Esophagus squamous epithelium (tissue), 5 donors: Measurements from ENCODE around the gene OS9. TPM values are rescaled to one million over a fixed set of nuclear protein-coding genes. Genes with fewer than 3 reads are reported as not detected.

Source experiments
- DNase-seq: peaks from one replicate; lab custom pipeline; 2025; lab: John Stamatoyannopoulos, UW
- H3K27ac ChIP-seq, 4 donors: fragments of 200-600 bp; sonication (generic); one replicate each; pipeline ENCODE4 v1.5.1; 2016 to 2019; ENCODE audit warnings: mild to moderate bottlenecking in 1 of 4
- H3K27me3 ChIP-seq, 4 donors: fragments of 200-600 bp; sonication (generic); 1 replicate in 3 of 4; 2 replicates in 1 of 4; pipeline versions ENCODE4 v1.5.1 to v1.6.0; 2017 to 2021; ENCODE audit warnings: antibody characterized with exemption in 1 of 4
- H3K36me3 ChIP-seq, 3 donors: fragments of 200-600 bp; sonication (generic); one replicate each; pipeline ENCODE4 v1.5.1; 2016 to 2019
- H3K4me1 ChIP-seq, 3 donors: fragments of 200-600 bp; sonication (generic); one replicate each; pipeline ENCODE4 v1.5.1; 2017 to 2019
- H3K4me3 ChIP-seq, 4 donors: fragments of 200-600 bp; sonication (generic); 1 replicate in 3 of 4; 2 replicates in 1 of 4; pipeline ENCODE4 v1.5.1; 2016 to 2019; ENCODE audit warnings: mild to moderate bottlenecking in 2 of 4, moderate library complexity in 1 of 4
- H3K9me3 ChIP-seq, 3 donors: fragments of 200-600 bp; sonication (generic); one replicate each; pipeline ENCODE4 v1.5.1; 2016 to 2019
- POLR2A ChIP-seq, 4 donors: fragments of 450-650 bp; IDR thresholded peaks; one replicate each; pipeline ENCODE4 v1.6.1; 2017; ENCODE audit warnings: antibody characterized with exemption in 4 of 4, mild to moderate bottlenecking in 4 of 4, moderate library complexity in 3 of 4
- WGBS, 2 donors: methylation state at CpG; one replicate each; pipeline ENCODE4 v1.1.5; 2018; 5-methylcytosine and 5-hydroxymethylcytosine counted together
- intact Hi-C: fragments of 100-400 bp; cut with DNase I; formaldehyde crosslinking; loops from one replicate; pipeline ENCODE4 v1.15.0; 2022
- total RNA-seq, 4 donors: library from RNA; depleted of rRNA; stranded (reverse); fragments of >200 nt; gene quantifications; one replicate each; pipeline ENCODE4 v1.1.0, GENCODE V29; 2016
- TF ChIP-seq, protein P1 (sequence below), 6 experiments: fragments of 450-650 bp in 4 of 6; fragments of 200-600 bp in 2 of 6; sonication (generic) in 2 of 6; IDR thresholded peaks; one replicate each; pipeline ENCODE4 v1.5.1; 2016 to 2019; ENCODE audit warnings: antibody characterized with exemption in 6 of 6, mild to moderate bottlenecking in 4 of 6, moderate library complexity in 4 of 6
- donor health status: DM: yes; HTN: yes; CAD: no.

OS9 gene
- total RNA-seq, 4 donors from 2014 or later, result 151 to 231 (median 168) TPM

DNA sequence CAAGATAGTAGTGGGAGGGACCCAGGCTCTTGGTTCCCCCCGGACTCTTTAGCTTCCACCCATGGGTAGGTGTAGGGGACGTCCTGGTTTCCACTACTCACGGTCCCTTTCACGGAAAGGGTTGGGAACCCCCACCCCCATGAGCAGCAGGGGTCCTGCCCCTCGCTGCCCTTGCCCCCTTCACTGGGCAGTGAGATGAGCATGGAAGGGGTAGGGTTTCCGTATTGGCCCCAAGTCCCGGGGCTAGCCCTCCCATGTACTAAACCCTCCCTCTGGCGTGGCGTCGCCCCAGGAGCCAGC lies 31.9 kb downstream of the OS9 start:
- Histone ChIP-seq H3K9me3 (no peaks in the 10 kb centered on the region), H3K4me1 (peaks cover 8 to 26% (median 15%) of the 10 kb centered on the region in 3 donors), H3K36me3 (peaks cover 0 to 18% (median 9%) of the 10 kb centered on the region in 3 donors), H3K27me3 (peaks cover 0 to 7% (median 0%) of the 10 kb centered on the region in 4 donors), H3K4me3 (peak overlapping the region; percentile 63 to 86 (median 67)), H3K27ac (peak overlapping the region; percentile 77 to 88 (median 84))
- no peak for DNase-seq
- TF ChIP-seq POLR2A (IDR thresholded peaks at IDR 0.05), result no peak
- TF ChIP-seq, protein P1, sequence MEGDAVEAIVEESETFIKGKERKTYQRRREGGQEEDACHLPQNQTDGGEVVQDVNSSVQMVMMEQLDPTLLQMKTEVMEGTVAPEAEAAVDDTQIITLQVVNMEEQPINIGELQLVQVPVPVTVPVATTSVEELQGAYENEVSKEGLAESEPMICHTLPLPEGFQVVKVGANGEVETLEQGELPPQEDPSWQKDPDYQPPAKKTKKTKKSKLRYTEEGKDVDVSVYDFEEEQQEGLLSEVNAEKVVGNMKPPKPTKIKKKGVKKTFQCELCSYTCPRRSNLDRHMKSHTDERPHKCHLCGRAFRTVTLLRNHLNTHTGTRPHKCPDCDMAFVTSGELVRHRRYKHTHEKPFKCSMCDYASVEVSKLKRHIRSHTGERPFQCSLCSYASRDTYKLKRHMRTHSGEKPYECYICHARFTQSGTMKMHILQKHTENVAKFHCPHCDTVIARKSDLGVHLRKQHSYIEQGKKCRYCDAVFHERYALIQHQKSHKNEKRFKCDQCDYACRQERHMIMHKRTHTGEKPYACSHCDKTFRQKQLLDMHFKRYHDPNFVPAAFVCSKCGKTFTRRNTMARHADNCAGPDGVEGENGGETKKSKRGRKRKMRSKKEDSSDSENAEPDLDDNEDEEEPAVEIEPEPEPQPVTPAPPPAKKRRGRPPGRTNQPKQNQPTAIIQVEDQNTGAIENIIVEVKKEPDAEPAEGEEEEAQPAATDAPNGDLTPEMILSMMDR (IDR thresholded peaks at IDR 0.05), result no peak
- intact Hi-C loops, result no loop called here
- 13% methylated on average over 6 of the region's 10 CpGs; no CpG with 5 or more reads in 1 of the 2 donors for WGBS, 2 donors

DNA sequence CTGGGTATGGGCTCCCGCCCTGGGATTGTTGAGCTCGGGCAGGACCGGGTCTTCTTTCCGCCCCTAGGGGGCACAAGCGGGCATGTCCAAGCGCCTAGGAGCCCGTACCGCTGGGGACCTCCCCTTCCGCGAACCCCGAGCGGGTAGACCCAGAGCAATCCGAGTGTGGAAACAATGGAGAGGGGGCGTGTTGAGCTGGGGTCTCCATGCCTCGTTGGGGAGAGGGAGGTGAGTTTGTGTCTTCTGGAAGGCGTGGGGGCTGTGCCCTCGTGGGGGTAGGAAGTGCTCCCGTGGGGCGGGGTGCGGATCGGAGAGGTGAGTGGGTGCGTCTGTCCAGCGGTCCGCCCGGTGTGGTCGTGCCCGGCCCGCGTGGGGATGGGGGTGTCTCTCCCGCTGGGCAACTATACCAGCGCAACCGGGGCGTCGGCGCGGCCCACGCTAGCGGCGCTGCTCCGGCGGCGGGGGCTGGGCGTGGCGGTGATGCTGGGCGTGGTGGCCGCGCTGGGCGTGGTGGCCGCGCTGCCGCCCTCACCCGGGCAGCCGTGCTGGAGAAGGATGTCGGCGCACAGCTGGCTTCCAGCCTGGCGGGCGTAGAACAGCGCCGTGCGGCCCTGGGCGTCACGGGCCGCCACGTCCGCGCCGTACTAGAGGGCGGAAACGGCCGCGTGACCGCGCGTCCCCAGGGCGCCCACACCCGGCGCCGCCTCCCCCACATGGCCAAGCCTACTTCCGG lies 32.4 kb downstream of the OS9 start:
- Histone ChIP-seq H3K27ac (peak overlapping the region; percentile 77 to 88 (median 84)), H3K9me3 (no peaks in the 10 kb centered on the region), H3K36me3 (peaks cover 0 to 18% (median 5%) of the 10 kb centered on the region in 3 donors), H3K4me1 (peaks cover 8 to 26% (median 15%) of the 10 kb centered on the region in 3 donors), H3K4me3 (peak overlapping the region; percentile 63 to 86 (median 67)), H3K27me3 (peaks cover 0 to 7% (median 0%) of the 10 kb centered on the region in 4 donors)
- WGBS, 2 donors, result 21 to 37% methylated on average over 3 to 46 of the region's 79 CpGs
- TF ChIP-seq, protein P1 (IDR thresholded peaks at IDR 0.05), result peak; percentile 43 to 83 (median 70)
- peak in 1 of 4 donors; percentile 30 for TF ChIP-seq POLR2A (IDR thresholded peaks at IDR 0.05)
- intact Hi-C loops, result no loop called here
- peak; percentile 21 for DNase-seq

DNA sequence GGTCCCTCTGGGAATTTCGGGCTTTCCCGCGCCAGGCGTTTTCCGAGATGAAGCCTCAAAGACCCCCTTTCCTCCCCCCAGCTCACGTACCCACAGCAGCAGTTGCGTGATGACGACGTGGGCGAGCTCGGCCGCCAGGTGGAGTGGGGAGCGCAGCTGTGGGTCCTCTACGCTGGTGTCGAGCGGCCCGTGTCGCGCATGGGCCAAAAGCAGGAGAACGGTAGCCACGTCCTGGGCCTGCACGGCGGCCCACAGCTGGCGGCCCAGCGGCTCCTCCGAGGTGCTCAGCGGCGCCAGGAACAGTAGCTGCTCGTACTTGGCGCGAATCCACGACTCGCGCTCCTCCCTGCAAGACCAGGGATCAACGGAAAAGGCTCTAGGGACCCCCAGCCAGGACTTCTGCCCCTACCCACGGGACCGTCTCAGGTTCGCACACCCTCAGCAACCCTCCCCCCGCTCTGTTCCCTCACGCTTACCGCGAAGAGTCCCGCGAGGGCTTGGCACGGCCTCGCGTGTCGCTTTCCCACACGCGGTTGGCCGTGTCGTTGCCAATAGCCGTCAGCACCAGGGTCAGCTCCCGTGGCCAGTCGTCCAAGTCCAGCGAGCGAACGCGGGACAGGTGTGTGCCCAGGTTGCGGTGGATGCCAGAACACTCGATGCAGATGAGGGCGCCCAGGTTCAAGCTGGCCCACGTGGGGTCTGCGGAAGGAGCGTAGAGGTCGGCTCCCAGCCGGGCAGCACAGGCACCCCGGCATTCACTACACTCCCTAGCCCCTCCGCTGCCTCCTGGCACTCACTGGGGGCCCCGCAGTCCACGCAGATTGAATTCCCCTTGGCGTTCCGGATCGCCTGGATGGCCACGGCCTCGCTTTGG lies 33.2 kb downstream of the OS9 start:
- no peaks in the 10 kb centered on the region for H3K9me3 ChIP-seq
- H3K36me3 ChIP-seq, result peaks cover 0 to 13% (median 0%) of the 10 kb centered on the region in 3 donors
- peaks cover 0 to 13% (median 0%) of the 10 kb centered on the region in 4 donors for H3K27me3 ChIP-seq
- H3K4me3 ChIP-seq, result peak overlapping the region; percentile 63 to 86 (median 67)
- TF ChIP-seq, protein P1 (IDR thresholded peaks at IDR 0.05), result peak in 4 of 6 experiments; percentile 32 to 59 (median 42)
- TF ChIP-seq POLR2A (IDR thresholded peaks at IDR 0.05), result no peak
- 69 to 100% methylated on average over 5 to 7 of the region's 76 CpGs for WGBS, 2 donors
- H3K4me1 ChIP-seq, result peaks cover 8 to 26% (median 15%) of the 10 kb centered on the region in 3 donors
- H3K27ac ChIP-seq, result peak overlapping the region; percentile 77 to 88 (median 84)
- intact Hi-C loops, result no loop called here
- no peak for DNase-seq

DNA sequence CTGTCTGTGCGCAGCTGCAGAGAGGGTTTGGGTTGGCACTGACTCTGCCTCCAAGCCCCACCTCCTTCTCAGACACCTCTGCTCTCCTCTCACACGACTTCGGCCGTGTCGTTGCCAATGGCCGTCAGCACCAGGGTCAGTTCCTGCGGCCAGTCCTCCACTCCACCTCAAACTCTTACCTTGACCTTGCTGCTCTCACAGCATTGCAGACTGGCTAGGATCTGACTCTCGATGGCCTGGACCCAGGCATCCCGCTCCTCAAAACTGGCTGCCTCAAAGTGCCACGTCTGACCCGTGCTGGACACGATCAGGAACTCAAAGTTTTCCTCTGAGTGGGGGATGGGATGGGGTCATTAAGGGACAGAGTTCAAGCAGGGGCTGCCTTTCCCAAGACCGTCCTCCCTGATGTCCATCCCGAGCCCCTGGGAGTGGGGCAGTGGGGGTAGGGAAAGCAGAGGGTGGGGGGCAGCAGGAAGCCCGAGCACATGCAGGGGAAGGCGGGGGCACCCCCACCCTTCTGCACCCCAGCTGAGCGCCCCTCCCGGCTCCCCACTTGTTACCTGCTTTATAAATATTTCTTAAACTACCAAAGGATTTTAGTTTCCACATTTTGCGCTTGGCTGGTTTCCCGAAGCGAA lies 33.9 kb downstream of the OS9 start:
- Histone ChIP-seq H3K27me3 (peaks cover 0 to 21% (median 0%) of the 10 kb centered on the region in 4 donors), H3K4me1 (peaks cover 8 to 26% (median 15%) of the 10 kb centered on the region in 3 donors), H3K27ac (no peak overlapping the region), H3K4me3 (no peak overlapping the region), H3K36me3 (peaks cover 0 to 10% (median 0%) of the 10 kb centered on the region in 3 donors), H3K9me3 (no peaks in the 10 kb centered on the region)
- no peak for DNase-seq
- intact Hi-C loops, result no loop called here
- 75 to 77% methylated on average over 13 of the region's 21 CpGs for WGBS, 2 donors
- TF ChIP-seq, protein P1 (IDR thresholded peaks at IDR 0.05), result no peak
- no peak for TF ChIP-seq POLR2A (IDR thresholded peaks at IDR 0.05)
